ENCODE data around the gene SMARCE1. TPM values are rescaled to one million over a fixed set of nuclear protein-coding genes. Genes with fewer than 3 reads are reported as not detected.

The SMARCE1 gene
- total RNA-seq, 2 experiments from 2014 or later: 103 to 104 TPM

DNA sequence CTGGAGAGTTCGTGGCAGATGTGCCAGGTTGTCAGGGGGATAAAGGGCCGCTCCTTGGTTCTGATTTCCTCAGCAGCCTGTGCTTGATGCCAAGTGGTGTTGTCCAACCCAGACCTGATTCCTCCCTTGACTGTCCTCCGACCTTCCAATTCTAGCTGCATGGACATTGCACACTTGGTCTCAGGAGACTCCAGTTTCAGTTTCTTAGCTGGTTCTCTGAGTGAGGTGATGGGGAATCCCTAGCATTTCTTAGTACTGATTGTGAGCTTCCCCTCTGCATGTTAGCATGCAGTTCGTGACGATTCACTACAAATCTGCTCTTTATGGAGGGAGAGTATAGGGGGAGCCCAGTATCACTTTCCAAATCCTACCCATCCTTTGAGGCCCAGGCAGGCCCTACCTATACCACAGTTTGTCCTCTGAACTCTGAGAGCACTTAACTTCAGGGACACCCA is 70.0 kb downstream of the SMARCE1 start:
- H3K4me1 Mint-ChIP-seq (ENCODE audit: low read depth): peaks cover 60% of the 10 kb centered on the region
- DNase-seq: peak; percentile 39
- CTCF ChIA-PET: interaction anchor here (0.9 to 2.7 kb wide), 9 partner anchors 11 to 215 kb away, joined by 3 to 9 read pairs (median 4); no protein-coding TSS in a partner anchor
- H3K9me3 Mint-ChIP-seq: peaks cover 24% of the 10 kb centered on the region
- intact Hi-C loops (cut with micrococcal nuclease): loop anchor here (1.0 to 2.0 kb wide), 3 partner anchors 11 to 22 kb away; no protein-coding TSS in a partner anchor
- H3K4me3 Mint-ChIP-seq: no peak overlapping the region
- H3K27me3 Mint-ChIP-seq: no peaks in the 10 kb centered on the region
- POLR2A ChIA-PET: interaction anchor here (1.2 to 2.7 kb wide), 6 partner anchors 12 to 28 kb away, joined by 3 to 27 read pairs (median 4); partner anchors contain the start of gene CCR7
- peak overlapping the region; percentile 15 for H3K27ac Mint-ChIP-seq
- peaks cover 22% of the 10 kb centered on the region for H3K36me3 Mint-ChIP-seq

GRCh38 chr17:40576113-40576740 is 71.4 kb downstream of the SMARCE1 start:
- Mint-ChIP-seq H3K36me3 (peaks cover 36% of the 10 kb centered on the region), H3K9me3 (peaks cover 38% of the 10 kb centered on the region), H3K27me3 (no peaks in the 10 kb centered on the region), H3K27ac (peak overlapping the region; percentile 46), H3K4me1 (ENCODE audit: low read depth) (peaks cover 59% of the 10 kb centered on the region), H3K4me3 (peak overlapping the region; percentile 2)
- DNase-seq: no peak
- CTCF ChIA-PET: interaction anchor here (1.1 to 2.7 kb wide), 6 partner anchors 9 to 44 kb away, joined by 4 to 9 read pairs (median 6); no protein-coding TSS in a partner anchor
- POLR2A ChIA-PET: interaction anchor here (2.1 to 2.7 kb wide), 2 partner anchors 10 to 14 kb away, joined by 18 to 27 read pairs; partner anchors contain the start of gene CCR7
- intact Hi-C loops (cut with micrococcal nuclease): loop anchor here (2.0 kb wide), 1 partner anchor 13 kb away; no protein-coding TSS in a partner anchor

Other genes starting within 250 kb of the SMARCE1 start
- 100 to 1,000 TPM; 301 to 311 TPM for gene TOP2A, start 229.9 kb downstream of the SMARCE1 start, total RNA-seq
- 10 to 100 TPM; 14.6 to 15.5 TPM for gene IGFBP4, start 204.4 kb downstream of the SMARCE1 start, total RNA-seq
- 10 to 100 TPM; 14.5 to 15.2 TPM for gene TNS4, start 146.2 kb downstream of the SMARCE1 start, total RNA-seq
- gene CCR7, start 82.3 kb downstream of the SMARCE1 start, total RNA-seq: 100 to 1,000 TPM; 137 to 145 TPM
- gene KRT222, start 17.4 kb upstream of the SMARCE1 start, total RNA-seq: not detected
- not detected for gene KRT24, start 55.9 kb upstream of the SMARCE1 start, total RNA-seq
- not detected for gene KRT25, start 107.5 kb upstream of the SMARCE1 start, total RNA-seq
- not detected for gene KRT26, start 124.4 kb upstream of the SMARCE1 start, total RNA-seq
- not detected for gene KRT27, start 134.7 kb upstream of the SMARCE1 start, total RNA-seq
- not detected for gene KRT28, start 152.1 kb upstream of the SMARCE1 start, total RNA-seq
- 10 to 100 TPM; 28.4 to 35.5 TPM for gene KRT10, start 174.8 kb upstream of the SMARCE1 start, total RNA-seq
- gene KRT12, start 219.4 kb upstream of the SMARCE1 start, total RNA-seq: not detected
- gene KRT20, start 237.4 kb upstream of the SMARCE1 start, total RNA-seq: not detected

Measured in activated CD4-positive, alpha-beta memory T cell treated with anti-CD3 and anti-CD28 coated beads for 36 hours (primary cell).